ENCODE measurements around the gene MYBPC1. TPM values are rescaled to one million over a fixed set of nuclear protein-coding genes. Genes with fewer than 3 reads are reported as not detected.

Gene MYBPC1
- total RNA-seq, 2 donors from 2014 or later, result 0.89 to 4.2 TPM

- Histone ChIP-seq H3K27me3 (no peaks in the 10 kb centered on the region), H3K9ac (ENCODE audit: low read depth in 2 of 2, low read length in 2 of 2) (no peak overlapping the region), H3K4me3 (no peak overlapping the region), H3K4me1 (no peaks in the 10 kb centered on the region), H3K36me3 (no peaks in the 10 kb centered on the region), H3K27ac (no peak overlapping the region), H3K9me3 (no peaks in the 10 kb centered on the region)
- TF ChIP-seq CTCF (IDR thresholded peaks at IDR 0.05), result no peak
- no peak for DNase-seq
- intact Hi-C loops (cut with DNase I), result no loop called here
Observed at GRCh38 chr12:101592921-101593320, 1.9 kb upstream of the MYBPC1 start.

GRCh38 chr12:101596172-101596571, 1.4 kb downstream of the MYBPC1 start:
- no peak overlapping the region for H3K4me3 ChIP-seq
- H3K27me3 ChIP-seq, result no peaks in the 10 kb centered on the region
- no peak for DNase-seq
- H3K9me3 ChIP-seq, result no peaks in the 10 kb centered on the region
- H3K9ac ChIP-seq (ENCODE audit: low read depth in 2 of 2, low read length in 2 of 2), result no peak overlapping the region
- H3K36me3 ChIP-seq, result no peaks in the 10 kb centered on the region
- intact Hi-C loops (cut with DNase I), result no loop called here
- no peaks in the 10 kb centered on the region for H3K4me1 ChIP-seq
- no peak overlapping the region for H3K27ac ChIP-seq
- TF ChIP-seq CTCF (IDR thresholded peaks at IDR 0.05), result no peak

GRCh38 chr12:101597164-101597563, 2.4 kb downstream of the MYBPC1 start:
- H3K27ac ChIP-seq, result no peak overlapping the region
- intact Hi-C loops (cut with DNase I), result no loop called here
- no peak for TF ChIP-seq CTCF (IDR thresholded peaks at IDR 0.05)

DNA sequence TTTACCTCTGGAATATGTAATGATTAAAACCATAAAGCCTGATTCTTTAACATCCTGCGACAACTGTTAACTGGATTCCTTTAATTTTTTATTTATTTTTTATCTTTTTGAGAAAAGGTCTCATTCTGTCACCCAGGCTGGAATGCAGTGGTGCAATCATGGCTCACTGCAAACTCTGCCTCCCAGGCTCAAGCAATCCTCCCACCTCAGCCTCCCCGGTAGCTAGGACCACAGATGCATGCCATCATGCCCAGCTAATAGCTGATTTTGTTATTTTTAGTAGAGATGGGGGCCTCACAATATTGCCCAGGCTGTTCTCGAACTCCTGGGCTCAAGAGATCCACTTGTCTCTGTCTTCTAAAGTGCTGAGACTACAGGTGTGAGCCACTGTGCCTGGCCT, 3.7 kb downstream of the MYBPC1 start:
- Histone ChIP-seq H3K27me3 (no peaks in the 10 kb centered on the region), H3K27ac (no peak overlapping the region)

More at GRCh38 chr12:101597164-101597563, 2.4 kb downstream of the MYBPC1 start:
- no peak overlapping the region for H3K4me3 ChIP-seq
- H3K4me1 ChIP-seq, result no peaks in the 10 kb centered on the region
- DNase-seq, result no peak
- H3K9me3 ChIP-seq, result no peaks in the 10 kb centered on the region
- no peaks in the 10 kb centered on the region for H3K36me3 ChIP-seq
- no peak overlapping the region for H3K9ac ChIP-seq (ENCODE audit: low read depth in 2 of 2, low read length in 2 of 2)
- H3K27me3 ChIP-seq, result no peaks in the 10 kb centered on the region

GRCh38 chr12:101599311-101599710, 4.5 kb downstream of the MYBPC1 start:
- no peak for DNase-seq
- Histone ChIP-seq H3K9me3 (no peaks in the 10 kb centered on the region), H3K27me3 (no peaks in the 10 kb centered on the region), H3K27ac (no peak overlapping the region), H3K4me1 (no peaks in the 10 kb centered on the region), H3K9ac (ENCODE audit: low read depth in 2 of 2, low read length in 2 of 2) (no peak overlapping the region), H3K36me3 (no peaks in the 10 kb centered on the region), H3K4me3 (no peak overlapping the region)
- intact Hi-C loops (cut with DNase I), result no loop called here
- TF ChIP-seq CTCF (IDR thresholded peaks at IDR 0.05), result no peak

More for the DNA sequence above, 3.7 kb downstream of the MYBPC1 start:
- H3K9ac ChIP-seq (ENCODE audit: low read depth in 2 of 2, low read length in 2 of 2), result no peak overlapping the region
- H3K4me1 ChIP-seq, result no peaks in the 10 kb centered on the region
- no peaks in the 10 kb centered on the region for H3K9me3 ChIP-seq
- H3K4me3 ChIP-seq, result no peak overlapping the region
- intact Hi-C loops (cut with DNase I), result no loop called here
- H3K36me3 ChIP-seq, result no peaks in the 10 kb centered on the region
- TF ChIP-seq CTCF (IDR thresholded peaks at IDR 0.05), result no peak
- DNase-seq, result no peak

All from colonic mucosa (tissue), 4 donors.